K562 (cell line): ENCODE measurements around the gene TIMM44. TPM values are rescaled to one million over a fixed set of nuclear protein-coding genes. Genes with fewer than 3 reads are reported as not detected.
A peak's percentile ranks its signal among the peaks of the same experiment; 100 is the strongest.

Experiments used
- BCLAF1 ChIP-seq, 2 experiments: fragments of 450-650 bp in 1 of 2; IDR thresholded peaks; 2 replicates each; pipeline ENCODE4 v1.6.1; 2011 to 2017; ENCODE audit warnings: low read depth in 2 of 2, antibody characterized with exemption in 1 of 2, borderline replicate concordance in 1 of 2, low read length in 1 of 2, mild to moderate bottlenecking in 1 of 2, mixed read lengths in 1 of 2; ENCODE audit not compliant: control insufficient read depth in 1 of 2
- C11orf30 ChIP-seq: fragments of 450-650 bp; IDR thresholded peaks from 2 replicates; pipeline ENCODE4 v1.6.1; 2016; ENCODE audit warnings: low read depth, mild to moderate bottlenecking
- CREB5 ChIP-seq: fragments of 250-450 bp; sonication (Bioruptor Pico); IDR thresholded peaks from 2 replicates; pipeline ENCODE4 v1.5.0; 2020; ENCODE audit warnings: mild to moderate bottlenecking
- DLX4 ChIP-seq: fragments of 250-450 bp; sonication (Bioruptor Pico); IDR thresholded peaks from 2 replicates; pipeline ENCODE4 v1.6.1; 2021; ENCODE audit warnings: mild to moderate bottlenecking
- ELF4 ChIP-seq: fragments of 450-650 bp; formaldehyde crosslinking; IDR thresholded peaks from 2 replicates; pipeline ENCODE4 v1.4.0; 2022; ENCODE audit warnings: missing genetic modification characterization
- ETV5 ChIP-seq: sonication (generic); formaldehyde crosslinking; IDR thresholded peaks from 2 replicates; pipeline ENCODE4 v1.4.0; 2020; ENCODE audit warnings: low read depth, mild to moderate bottlenecking, missing genetic modification reagents
- FOXP1 ChIP-seq: sonication (generic); formaldehyde crosslinking; IDR thresholded peaks from 2 replicates; pipeline ENCODE4 v1.8.0; 2022; ENCODE audit warnings: mild to moderate bottlenecking, missing genetic modification reagents
- GMEB1 ChIP-seq: fragments of 250-450 bp; sonication (Bioruptor Pico); IDR thresholded peaks from 2 replicates; pipeline ENCODE4 v1.4.0; 2020; ENCODE audit warnings: mild to moderate bottlenecking
- HDAC8 ChIP-seq: fragments of 450-650 bp; IDR thresholded peaks from 2 replicates; pipeline ENCODE4 v1.6.1; 2016; ENCODE audit warnings: mild to moderate bottlenecking, missing genetic modification characterization, moderate library complexity, missing compliant biosample characterization
- IRF9 ChIP-seq: fragments of 450-650 bp; IDR thresholded peaks from 2 replicates; pipeline ENCODE4 v1.6.1; 2016; ENCODE audit warnings: missing biosample characterization, missing genetic modification characterization
- MTF1 ChIP-seq: fragments of 250-450 bp; sonication (Bioruptor Pico); IDR thresholded peaks from 2 replicates; pipeline ENCODE4 v1.9.0; 2021; ENCODE audit warnings: moderate library complexity, mild to moderate bottlenecking, inconsistent platforms, borderline replicate concordance
- NRF1 ChIP-seq, 2 experiments: fragments of 450-650 bp; IDR thresholded peaks in 1 of 2; conservative IDR thresholded peaks in 1 of 2; 2 replicates each; pipeline ENCODE4 v1.6.1; 2014; ENCODE audit warnings: mild to moderate bottlenecking in 2 of 2
- PCBP2 ChIP-seq: fragments of 200-400 bp; formaldehyde crosslinking; IDR thresholded peaks from 2 replicates; pipeline ENCODE4 v1.6.1; 2018; ENCODE audit warnings: low read length, low read depth, mild to moderate bottlenecking, moderate library complexity; ENCODE audit not compliant: poor library complexity, severe bottlenecking
- SMARCC2 ChIP-seq: fragments of 450-650 bp; IDR thresholded peaks from 2 replicates; pipeline ENCODE4 v1.6.1; 2017; ENCODE audit warnings: antibody characterized with exemption, moderate library complexity, mild to moderate bottlenecking, low read depth
- TBP ChIP-seq: optimal IDR thresholded peaks from 2 replicates; pipeline ENCODE3; 2011; ENCODE audit warnings: low read depth, low read length, improper control_type of control experiment
- ZNF740 ChIP-seq, 3 experiments: fragments of 200-800 bp in 1 of 3; sonication (Bioruptor generic) in 1 of 3; sonication (generic) in 1 of 3; formaldehyde crosslinking in 1 of 3; IDR thresholded peaks; 2 replicates each; pipeline versions ENCODE4 v1.6.1 to v1.8.0; 2016 to 2022; ENCODE audit warnings: mild to moderate bottlenecking in 2 of 3, missing compliant biosample characterization in 2 of 3, missing genetic modification characterization in 2 of 3, missing genetic modification reagents in 1 of 3
- polyA plus RNA-seq, 8 experiments: library from polyadenylated mRNA; depleted of rRNA in 4 of 8; stranded (reverse) in 5 of 8; unstranded in 3 of 8; fragments of >200 nt; fragmentation: Nextera tagmentation in 2 of 8; fragmentation: Illumina TruSeq in 1 of 8; extraction: Ambion mirVana in 2 of 8; extraction: Trizol in 1 of 8; gene quantifications; 2 replicates each; pipeline versions ENCODE4 v1.2.1 to v1.2.3, GENCODE V29; 2011 to 2014; ENCODE audit warnings: inconsistent platforms in 1 of 8, missing spikeins in 1 of 8
- total RNA-seq, 7 experiments: library from RNA; depleted of rRNA in 6 of 7; stranded (reverse); fragments of >200 nt in 6 of 7; fragmentation: Illumina TruSeq in 2 of 7; extraction: Trizol in 2 of 7; gene quantifications; 2 replicates each; pipeline versions ENCODE4 v1.2.1 to v1.2.3, GENCODE V29; 2011 to 2021; ENCODE audit warnings: low replicate concordance in 1 of 7

TIMM44 gene
- total and polyA plus RNA-seq, 9 of the 15 experiments (the other 6 are each of a cell fraction or from before 2014, with no cell fraction given) = 10.3 to 231 (median 89.3) TPM

- no peak for TF ChIP-seq BCLAF1 (IDR thresholded peaks at IDR 0.05; ENCODE audit: borderline replicate concordance in 1 of 2, control insufficient read depth in 1 of 2, low read depth in 2 of 2, low read length in 1 of 2)
- no peak for TF ChIP-seq HDAC8
- TF ChIP-seq MTF1 (CRISPR knock-in tag) = no peak
- TF ChIP-seq IRF9 (tag) = no peak
- no peak for TF ChIP-seq SMARCC2
- peak; percentile 24; the same call in 1 of the 2 replicates for TF ChIP-seq GMEB1 (CRISPR knock-in tag)
- no peak for TF ChIP-seq ZNF740 (CRISPR knock-in tag; IDR thresholded peaks at IDR 0.05)
- no peak for TF ChIP-seq ZNF740 (tag; IDR thresholded peaks at IDR 0.05)
- no peak for TF ChIP-seq DLX4 (CRISPR knock-in tag)
- TF ChIP-seq ELF4 (CRISPR knock-in tag) = no peak
- TF ChIP-seq PCBP2 = no peak
- peak; percentile 59; the same call in 1 of the 2 replicates for TF ChIP-seq FOXP1 (CRISPR knock-in tag)
- TF ChIP-seq TBP = peak; percentile 53
- peak; percentile 70 to 73 for TF ChIP-seq NRF1 (conservative IDR thresholded peaks at IDR 0.05 in 1 of 2, IDR thresholded peaks at IDR 0.05 in 1 of 2)
- TF ChIP-seq CREB5 (CRISPR knock-in tag) = no peak
- peak; percentile 79; the same call in 1 of the 2 replicates for TF ChIP-seq ETV5 (CRISPR knock-in tag)
- peak; percentile 51; the same call in 1 of the 2 replicates for TF ChIP-seq C11orf30
Observed at GRCh38 chr19:7919610-7920518, 23.6 kb downstream of the TIMM44 start, which contains the start of gene SNAPC2 (continued).
